VCaP (cell line): Measurements from ENCODE around the gene COL9A3.

Experiments used
- H3K27ac ChIP-seq: fragments of 450-650 bp; 2 replicates; pipeline ENCODE4 v1.5.1; 2017
- CTCF ChIP-seq: fragments of 450-650 bp; conservative IDR thresholded peaks from 2 replicates; pipeline ENCODE4 v1.5.1; 2017; ENCODE audit warnings: mild to moderate bottlenecking, moderate library complexity

Gene COL9A3

GRCh38 chr20:62809530-62810428, 7.1 kb upstream of the COL9A3 start:
- no peak for TF ChIP-seq CTCF
- no peak overlapping the region for H3K27ac ChIP-seq

- TF ChIP-seq CTCF, result no peak
- H3K27ac ChIP-seq, result no peak overlapping the region
These were observed 5.5 kb upstream of the COL9A3 start for GRCh38 chr20:62811320-62811719.

- no peak for TF ChIP-seq CTCF
- no peak overlapping the region for H3K27ac ChIP-seq
These were observed 5.1 kb upstream of the COL9A3 start for GRCh38 chr20:62811720-62812119.

- no peak for TF ChIP-seq CTCF
- H3K27ac ChIP-seq, result no peak overlapping the region
These were observed 4.5 kb upstream of the COL9A3 start for GRCh38 chr20:62812181-62812906.

- no peak for TF ChIP-seq CTCF
These were observed 4.0 kb upstream of the COL9A3 start for GRCh38 chr20:62812907-62813200.

GRCh38 chr20:62813588-62813987, 3.3 kb upstream of the COL9A3 start:
- H3K27ac ChIP-seq, result no peak overlapping the region

More at GRCh38 chr20:62812907-62813200, 4.0 kb upstream of the COL9A3 start:
- no peak overlapping the region for H3K27ac ChIP-seq

More at GRCh38 chr20:62813588-62813987, 3.3 kb upstream of the COL9A3 start:
- no peak for TF ChIP-seq CTCF
